ENCODE data around the gene STIMATE. TPM values are rescaled to one million over a fixed set of nuclear protein-coding genes. Genes with fewer than 3 reads are reported as not detected.

Gene STIMATE
- total and polyA plus RNA-seq, 10 of the 15 experiments (the other 5 are each of a cell fraction or from before 2014, with no cell fraction given), result 0.24 to 24.1 (median 15.4) TPM

DNA sequence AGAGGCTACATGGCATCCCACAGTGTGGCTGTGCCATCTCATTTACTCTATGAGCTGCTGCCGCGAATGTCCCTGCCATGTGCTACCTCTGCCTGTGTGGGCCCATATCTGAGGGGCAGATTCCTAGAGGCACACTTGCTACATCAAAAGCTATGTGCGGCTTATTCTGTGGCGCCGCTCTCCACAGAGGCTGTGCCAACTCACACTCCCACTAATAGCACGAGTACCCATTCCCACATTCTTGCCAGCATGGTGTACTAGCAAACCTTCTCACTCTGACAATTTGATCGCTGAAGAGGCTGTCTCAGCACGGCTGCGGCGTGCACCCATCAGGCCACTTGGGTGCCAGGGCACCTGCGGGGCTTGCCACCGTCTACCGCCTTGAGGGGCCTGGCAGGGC lies 31.4 kb downstream of the STIMATE start:
- Histone ChIP-seq H3K36me3 (ENCODE audit: control insufficient read depth in 2 of 2, insufficient read depth in 2 of 2, low read length in 1 of 2) (peaks cover 0 to 1% of the 10 kb centered on the region in 2 experiments; a peak in 2 of 4 replicates), H3K4me3 (no peak overlapping the region), H2AFZ (ENCODE audit: control insufficient read depth, low read depth, low read length) (no peak overlapping the region), H3K27me3 (replicated peaks in 1 of 2; ENCODE audit: control insufficient read depth in 2 of 2, insufficient read depth in 2 of 2, low read length in 1 of 2) (no peaks in the 10 kb centered on the region), H3K79me2 (ENCODE audit: control insufficient read depth, insufficient read depth, low read length) (no peaks in the 10 kb centered on the region), H4K20me1 (ENCODE audit: control insufficient read depth, insufficient read depth) (no peaks in the 10 kb centered on the region), H3K9me3 (replicated peaks; ENCODE audit: control insufficient read depth, insufficient read depth, low read length) (peaks cover 5% of the 10 kb centered on the region; the same call in 1 of the 3 replicates), H3K9ac (ENCODE audit: control insufficient read depth, insufficient read depth, low read length) (no peak overlapping the region), H3K4me2 (ENCODE audit: control insufficient read depth, insufficient read depth) (no peak overlapping the region), H3K4me1 (ENCODE audit: control insufficient read depth, insufficient read depth, low read length) (no peaks in the 10 kb centered on the region), H3K27ac (ENCODE audit: control insufficient read depth, insufficient read depth) (no peak overlapping the region)
- ChIA-PET CTCF (no interaction called here), POLR2A (no interaction called here), SMC1A (ENCODE audit: uncharacterized antibody, unreplicated experiment) (no interaction called here), RAD21 (ENCODE audit: unreplicated experiment) (no interaction called here)
- BruUV-seq (replicated peaks), result no TSS peak
- in situ Hi-C loops (cut with MboI), result no loop called here
- over 99% methylated on average over 13 of the region's 13 CpGs for WGBS (ENCODE audit: insufficient coverage, insufficient replicate concordance, low lambda C conversion rate, missing lambda C conversion rate)
- intact Hi-C loops (cut with micrococcal nuclease; ENCODE audit: unreplicated experiment), result no loop called here
- ATAC-seq, result no peak
- DNase-seq (ENCODE audit: low read depth, low spot score), result no peak
- no peak for FAIRE-seq
- TF ChIP-seq IRF4 (IDR thresholded peaks at IDR 0.05; ENCODE audit: low read depth, low read length), result no peak
- TF ChIP-seq, protein P1, sequence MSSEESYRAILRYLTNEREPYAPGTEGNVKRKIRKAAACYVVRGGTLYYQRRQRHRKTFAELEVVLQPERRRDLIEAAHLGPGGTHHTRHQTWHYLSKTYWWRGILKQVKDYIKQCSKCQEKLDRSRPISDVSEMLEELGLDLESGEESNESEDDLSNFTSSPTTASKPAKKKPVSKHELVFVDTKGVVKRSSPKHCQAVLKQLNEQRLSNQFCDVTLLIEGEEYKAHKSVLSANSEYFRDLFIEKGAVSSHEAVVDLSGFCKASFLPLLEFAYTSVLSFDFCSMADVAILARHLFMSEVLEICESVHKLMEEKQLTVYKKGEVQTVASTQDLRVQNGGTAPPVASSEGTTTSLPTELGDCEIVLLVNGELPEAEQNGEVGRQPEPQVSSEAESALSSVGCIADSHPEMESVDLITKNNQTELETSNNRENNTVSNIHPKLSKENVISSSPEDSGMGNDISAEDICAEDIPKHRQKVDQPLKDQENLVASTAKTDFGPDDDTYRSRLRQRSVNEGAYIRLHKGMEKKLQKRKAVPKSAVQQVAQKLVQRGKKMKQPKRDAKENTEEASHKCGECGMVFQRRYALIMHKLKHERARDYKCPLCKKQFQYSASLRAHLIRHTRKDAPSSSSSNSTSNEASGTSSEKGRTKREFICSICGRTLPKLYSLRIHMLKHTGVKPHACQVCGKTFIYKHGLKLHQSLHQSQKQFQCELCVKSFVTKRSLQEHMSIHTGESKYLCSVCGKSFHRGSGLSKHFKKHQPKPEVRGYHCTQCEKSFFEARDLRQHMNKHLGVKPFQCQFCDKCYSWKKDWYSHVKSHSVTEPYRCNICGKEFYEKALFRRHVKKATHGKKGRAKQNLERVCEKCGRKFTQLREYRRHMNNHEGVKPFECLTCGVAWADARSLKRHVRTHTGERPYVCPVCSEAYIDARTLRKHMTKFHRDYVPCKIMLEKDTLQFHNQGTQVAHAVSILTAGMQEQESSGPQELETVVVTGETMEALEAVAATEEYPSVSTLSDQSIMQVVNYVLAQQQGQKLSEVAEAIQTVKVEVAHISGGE (CRISPR knock-in tag; IDR thresholded peaks at IDR 0.05), result no peak
- no peak for TF ChIP-seq EED (IDR thresholded peaks at IDR 0.05; ENCODE audit: low read depth)
- TF ChIP-seq, protein P2, sequence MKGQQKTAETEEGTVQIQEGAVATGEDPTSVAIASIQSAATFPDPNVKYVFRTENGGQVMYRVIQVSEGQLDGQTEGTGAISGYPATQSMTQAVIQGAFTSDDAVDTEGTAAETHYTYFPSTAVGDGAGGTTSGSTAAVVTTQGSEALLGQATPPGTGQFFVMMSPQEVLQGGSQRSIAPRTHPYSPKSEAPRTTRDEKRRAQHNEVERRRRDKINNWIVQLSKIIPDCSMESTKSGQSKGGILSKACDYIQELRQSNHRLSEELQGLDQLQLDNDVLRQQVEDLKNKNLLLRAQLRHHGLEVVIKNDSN (IDR thresholded peaks at IDR 0.05; ENCODE audit: borderline replicate concordance, extremely low read length, insufficient read depth, low read depth, low read length), result no peak
- TF ChIP-seq RCOR1 (conservative IDR thresholded peaks at IDR 0.05; ENCODE audit: low read depth, low read length), result no peak
- no peak for TF ChIP-seq CREB1 (IDR thresholded peaks at IDR 0.05; ENCODE audit: low read depth)
- TF ChIP-seq, protein P3, sequence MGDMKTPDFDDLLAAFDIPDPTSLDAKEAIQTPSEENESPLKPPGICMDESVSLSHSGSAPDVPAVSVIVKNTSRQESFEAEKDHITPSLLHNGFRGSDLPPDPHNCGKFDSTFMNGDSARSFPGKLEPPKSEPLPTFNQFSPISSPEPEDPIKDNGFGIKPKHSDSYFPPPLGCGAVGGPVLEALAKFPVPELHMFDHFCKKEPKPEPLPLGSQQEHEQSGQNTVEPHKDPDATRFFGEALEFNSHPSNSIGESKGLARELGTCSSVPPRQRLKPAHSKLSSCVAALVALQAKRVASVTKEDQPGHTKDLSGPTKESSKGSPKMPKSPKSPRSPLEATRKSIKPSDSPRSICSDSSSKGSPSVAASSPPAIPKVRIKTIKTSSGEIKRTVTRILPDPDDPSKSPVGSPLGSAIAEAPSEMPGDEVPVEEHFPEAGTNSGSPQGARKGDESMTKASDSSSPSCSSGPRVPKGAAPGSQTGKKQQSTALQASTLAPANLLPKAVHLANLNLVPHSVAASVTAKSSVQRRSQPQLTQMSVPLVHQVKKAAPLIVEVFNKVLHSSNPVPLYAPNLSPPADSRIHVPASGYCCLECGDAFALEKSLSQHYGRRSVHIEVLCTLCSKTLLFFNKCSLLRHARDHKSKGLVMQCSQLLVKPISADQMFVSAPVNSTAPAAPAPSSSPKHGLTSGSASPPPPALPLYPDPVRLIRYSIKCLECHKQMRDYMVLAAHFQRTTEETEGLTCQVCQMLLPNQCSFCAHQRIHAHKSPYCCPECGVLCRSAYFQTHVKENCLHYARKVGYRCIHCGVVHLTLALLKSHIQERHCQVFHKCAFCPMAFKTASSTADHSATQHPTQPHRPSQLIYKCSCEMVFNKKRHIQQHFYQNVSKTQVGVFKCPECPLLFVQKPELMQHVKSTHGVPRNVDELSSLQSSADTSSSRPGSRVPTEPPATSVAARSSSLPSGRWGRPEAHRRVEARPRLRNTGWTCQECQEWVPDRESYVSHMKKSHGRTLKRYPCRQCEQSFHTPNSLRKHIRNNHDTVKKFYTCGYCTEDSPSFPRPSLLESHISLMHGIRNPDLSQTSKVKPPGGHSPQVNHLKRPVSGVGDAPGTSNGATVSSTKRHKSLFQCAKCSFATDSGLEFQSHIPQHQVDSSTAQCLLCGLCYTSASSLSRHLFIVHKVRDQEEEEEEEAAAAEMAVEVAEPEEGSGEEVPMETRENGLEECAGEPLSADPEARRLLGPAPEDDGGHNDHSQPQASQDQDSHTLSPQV (IDR thresholded peaks at IDR 0.05), result no peak
- TF ChIP-seq ZNF274 (IDR thresholded peaks at IDR 0.05; ENCODE audit: insufficient read depth, insufficient read length), result no peak
- TF ChIP-seq, protein P4, sequence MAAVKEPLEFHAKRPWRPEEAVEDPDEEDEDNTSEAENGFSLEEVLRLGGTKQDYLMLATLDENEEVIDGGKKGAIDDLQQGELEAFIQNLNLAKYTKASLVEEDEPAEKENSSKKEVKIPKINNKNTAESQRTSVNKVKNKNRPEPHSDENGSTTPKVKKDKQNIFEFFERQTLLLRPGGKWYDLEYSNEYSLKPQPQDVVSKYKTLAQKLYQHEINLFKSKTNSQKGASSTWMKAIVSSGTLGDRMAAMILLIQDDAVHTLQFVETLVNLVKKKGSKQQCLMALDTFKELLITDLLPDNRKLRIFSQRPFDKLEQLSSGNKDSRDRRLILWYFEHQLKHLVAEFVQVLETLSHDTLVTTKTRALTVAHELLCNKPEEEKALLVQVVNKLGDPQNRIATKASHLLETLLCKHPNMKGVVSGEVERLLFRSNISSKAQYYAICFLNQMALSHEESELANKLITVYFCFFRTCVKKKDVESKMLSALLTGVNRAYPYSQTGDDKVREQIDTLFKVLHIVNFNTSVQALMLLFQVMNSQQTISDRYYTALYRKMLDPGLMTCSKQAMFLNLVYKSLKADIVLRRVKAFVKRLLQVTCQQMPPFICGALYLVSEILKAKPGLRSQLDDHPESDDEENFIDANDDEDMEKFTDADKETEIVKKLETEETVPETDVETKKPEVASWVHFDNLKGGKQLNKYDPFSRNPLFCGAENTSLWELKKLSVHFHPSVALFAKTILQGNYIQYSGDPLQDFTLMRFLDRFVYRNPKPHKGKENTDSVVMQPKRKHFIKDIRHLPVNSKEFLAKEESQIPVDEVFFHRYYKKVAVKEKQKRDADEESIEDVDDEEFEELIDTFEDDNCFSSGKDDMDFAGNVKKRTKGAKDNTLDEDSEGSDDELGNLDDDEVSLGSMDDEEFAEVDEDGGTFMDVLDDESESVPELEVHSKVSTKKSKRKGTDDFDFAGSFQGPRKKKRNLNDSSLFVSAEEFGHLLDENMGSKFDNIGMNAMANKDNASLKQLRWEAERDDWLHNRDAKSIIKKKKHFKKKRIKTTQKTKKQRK (IDR thresholded peaks at IDR 0.05; ENCODE audit: low read depth, low read length), result no peak
- no peak for TF ChIP-seq SUPT20H (IDR thresholded peaks at IDR 0.05; ENCODE audit: borderline replicate concordance, control insufficient read depth, low read depth, low read length)
- TF ChIP-seq LARP7 (IDR thresholded peaks at IDR 0.05), result no peak

All from GM12878 (cell line).